ENCODE measurements around the gene ADGRE1. TPM values are rescaled to one million over a fixed set of nuclear protein-coding genes. Genes with fewer than 3 reads are reported as not detected.

ADGRE1 gene
- 0.17 TPM in 1 of 2 replicates, not detected in the other for total RNA-seq

GRCh38 chr19:6887316-6887715 is at the start of gene ADGRE1:
ADGRE1 (plus strand) TSS chr19:6887579; CDS start chr19:6887609, 30 bp downstream.

Other genes starting within 250 kb of the ADGRE1 start
- gene TNFSF14, start 217.4 kb upstream of the ADGRE1 start, total RNA-seq = 0.17 TPM in 1 of 2 replicates, not detected in the other
- 3.1 and 42.7 TPM in 2 replicates for gene C3, start 166.9 kb upstream of the ADGRE1 start, total RNA-seq
- 44.1 and 55.1 TPM in 2 replicates for gene GPR108, start 150.0 kb upstream of the ADGRE1 start, total RNA-seq
- 35.8 and 57.6 TPM in 2 replicates for gene TRIP10, start 147.9 kb upstream of the ADGRE1 start, total RNA-seq
- 0.15 TPM in 1 of 2 replicates, not detected in the other for gene SH2D3A, start 120.1 kb upstream of the ADGRE1 start, total RNA-seq
- gene VAV1, start 114.9 kb upstream of the ADGRE1 start, total RNA-seq = not detected in 2 replicates
- not detected in 2 replicates for gene MBD3L2B, start 133.9 kb downstream of the ADGRE1 start, total RNA-seq
- not detected in 2 replicates for gene MBD3L5, start 143.0 kb downstream of the ADGRE1 start, total RNA-seq
- not detected in 2 replicates for gene MBD3L4, start 152.6 kb downstream of the ADGRE1 start, total RNA-seq
- not detected in 2 replicates for gene MBD3L2, start 161.7 kb downstream of the ADGRE1 start, total RNA-seq
- not detected in 2 replicates for gene MBD3L3, start 171.1 kb downstream of the ADGRE1 start, total RNA-seq
- gene ZNF557, start 182.1 kb downstream of the ADGRE1 start, total RNA-seq = 20.2 and 23.8 TPM in 2 replicates